H9 (cell line): ENCODE measurements around the gene CDK6. TPM values are rescaled to one million over a fixed set of nuclear protein-coding genes. Genes with fewer than 3 reads are reported as not detected.
A peak's percentile ranks its signal among the peaks of the same experiment; 100 is the strongest.

Experiments used
- DNase-seq: peaks from one replicate; pipeline ENCODE4 v3.0.0-alpha.2; 2017
- H2AFZ ChIP-seq: one replicate; pipeline ENCODE4 v1.6.1; 2013; ENCODE audit warnings: mild to moderate bottlenecking, low read length, control low read depth, moderate library complexity
- H2AK5ac ChIP-seq: 2 replicates; pipeline ENCODE4 v1.6.1; 2013; ENCODE audit warnings: low read length, control low read depth, mixed read lengths; ENCODE audit not compliant: insufficient read length
- H2BK120ac ChIP-seq: one replicate; pipeline ENCODE4 v1.6.1; 2013; ENCODE audit warnings: low read depth, mild to moderate bottlenecking, low read length, control low read depth, inconsistent platforms; ENCODE audit not compliant: poor library complexity, severe bottlenecking
- H2BK12ac ChIP-seq: 2 replicates; pipeline ENCODE4 v1.6.1; 2013; ENCODE audit warnings: low read length, control low read depth, mixed read lengths, low read depth; ENCODE audit not compliant: insufficient read length
- H2BK15ac ChIP-seq: 2 replicates; pipeline ENCODE4 v1.6.1; 2013; ENCODE audit warnings: low read depth, low read length, control low read depth
- H2BK20ac ChIP-seq: one replicate; pipeline ENCODE4 v1.6.1; 2013; ENCODE audit warnings: low read depth, mild to moderate bottlenecking, low read length, control low read depth, inconsistent platforms; ENCODE audit not compliant: poor library complexity, severe bottlenecking
- H2BK5ac ChIP-seq: 2 replicates; pipeline ENCODE4 v1.6.1; 2013; ENCODE audit warnings: low read length, control low read depth, mixed read lengths; ENCODE audit not compliant: insufficient read length
- H3K14ac ChIP-seq: 2 replicates; pipeline ENCODE4 v1.6.1; 2013; ENCODE audit warnings: low read length, control low read depth; ENCODE audit not compliant: insufficient read depth
- H3K18ac ChIP-seq: 2 replicates; pipeline ENCODE4 v1.6.1; 2013; ENCODE audit warnings: low read depth, mild to moderate bottlenecking, mixed read lengths, low read length, control low read depth; ENCODE audit not compliant: insufficient read length
- H3K23ac ChIP-seq: 2 replicates; pipeline ENCODE4 v1.6.1; 2013; ENCODE audit warnings: low read length, control low read depth, mixed read lengths, low read depth; ENCODE audit not compliant: insufficient read length
- H3K23me2 ChIP-seq: 2 replicates; pipeline ENCODE4 v1.6.1; 2013; ENCODE audit warnings: low read depth, mild to moderate bottlenecking, mixed read lengths, low read length, control low read depth; ENCODE audit not compliant: insufficient read length, poor library complexity, severe bottlenecking
- H3K27ac ChIP-seq: 2 replicates; pipeline ENCODE4 v1.5.1; 2013; ENCODE audit warnings: low read length, control low read depth, mixed read lengths, low read depth; ENCODE audit not compliant: insufficient read length
- H3K27me3 ChIP-seq: 2 replicates; pipeline ENCODE4 v1.6.1; 2013; ENCODE audit warnings: low read length, control low read depth, inconsistent platforms; ENCODE audit not compliant: insufficient read depth
- H3K4ac ChIP-seq: 2 replicates; pipeline ENCODE4 v1.6.1; 2013; ENCODE audit warnings: low read depth, mild to moderate bottlenecking, control low read depth, inconsistent platforms, low read length, moderate library complexity
- H3K4me1 ChIP-seq: 2 replicates; pipeline ENCODE4 v1.6.1; 2013; ENCODE audit warnings: low read length, control low read depth, inconsistent platforms; ENCODE audit not compliant: insufficient read depth
- H3K4me2 ChIP-seq: 2 replicates; pipeline ENCODE4 v1.6.1; 2013; ENCODE audit warnings: low read length, control low read depth, mixed read lengths; ENCODE audit not compliant: insufficient read length, insufficient read depth
- H3K56ac ChIP-seq: 2 replicates; pipeline ENCODE4 v1.6.1; 2013; ENCODE audit warnings: low read depth, mild to moderate bottlenecking, mixed read lengths, low read length, control low read depth; ENCODE audit not compliant: insufficient read length
- H3K79me1 ChIP-seq: 2 replicates; pipeline ENCODE4 v1.6.1; 2013; ENCODE audit warnings: low read depth, mild to moderate bottlenecking, moderate library complexity, low read length, control low read depth, inconsistent platforms; ENCODE audit not compliant: insufficient read depth, poor library complexity, severe bottlenecking
- H3K79me2 ChIP-seq: 2 replicates; pipeline ENCODE4 v1.6.1; 2013; ENCODE audit warnings: low read length, control low read depth, inconsistent platforms; ENCODE audit not compliant: insufficient read depth
- H3K9ac ChIP-seq: 2 replicates; pipeline ENCODE4 v1.6.1; 2013; ENCODE audit warnings: low read length, control low read depth, mixed read lengths; ENCODE audit not compliant: insufficient read length; ENCODE audit errors: extremely low read depth
- H3K9me3 ChIP-seq: one replicate; pipeline ENCODE4 v1.6.1; 2013; ENCODE audit warnings: low read depth, low read length, inconsistent platforms; ENCODE audit not compliant: control insufficient read depth
- H3T11ph ChIP-seq: one replicate; pipeline ENCODE4 v1.6.1; 2013; ENCODE audit warnings: mild to moderate bottlenecking, low read length, control low read depth, inconsistent platforms
- H4K20me1 ChIP-seq: one replicate; pipeline ENCODE4 v1.6.1; 2013; ENCODE audit not compliant: control insufficient read depth, insufficient read length, insufficient read depth
- H4K5ac ChIP-seq: 2 replicates; pipeline ENCODE4 v1.6.1; 2013; ENCODE audit warnings: low read depth, mild to moderate bottlenecking, mixed read lengths, low read length, control low read depth; ENCODE audit not compliant: insufficient read length
- H4K8ac ChIP-seq: replicated peaks from 2 replicates; pipeline ENCODE4 v1.6.1; 2013; ENCODE audit warnings: low read length, control low read depth, mixed read lengths, low read depth; ENCODE audit not compliant: insufficient read length
- H4K91ac ChIP-seq: 2 replicates; pipeline ENCODE4 v1.6.1; 2013; ENCODE audit warnings: low read depth, mild to moderate bottlenecking, moderate library complexity, mixed read lengths, low read length, control low read depth; ENCODE audit not compliant: insufficient read length
- H3K27ac Mint-ChIP-seq, 3 experiments: 2 replicates in 2 of 3; 3 replicates in 1 of 3; pipeline ENCODE4 v1.8.0; 2020 to 2021; ENCODE audit warnings: mixed read lengths in 3 of 3, mild to moderate bottlenecking in 1 of 3, moderate library complexity in 1 of 3
- H3K27me3 Mint-ChIP-seq: 2 replicates; pipeline ENCODE4 v1.8.0; 2021; ENCODE audit warnings: low read depth, mild to moderate bottlenecking, moderate library complexity, mixed read lengths
- H3K36me3 Mint-ChIP-seq, 3 experiments: 2 replicates in 2 of 3; 3 replicates in 1 of 3; pipeline ENCODE4 v1.8.0; 2020 to 2021; ENCODE audit warnings: low read depth in 3 of 3, mixed read lengths in 3 of 3; ENCODE audit not compliant: insufficient read depth in 1 of 3
- H3K4me1 Mint-ChIP-seq, 2 experiments: 2 replicates each; pipeline ENCODE4 v1.8.0; 2020; ENCODE audit warnings: mixed read lengths in 2 of 2
- H3K4me3 Mint-ChIP-seq, 2 experiments: 2 replicates in 1 of 2; 3 replicates in 1 of 2; pipeline ENCODE4 v1.8.0; 2020 to 2021; ENCODE audit warnings: mild to moderate bottlenecking in 2 of 2, mixed read lengths in 2 of 2, moderate library complexity in 1 of 2
- H3K9me3 Mint-ChIP-seq, 2 experiments: 2 replicates in 1 of 2; 3 replicates in 1 of 2; pipeline ENCODE4 v1.8.0; 2020; ENCODE audit warnings: mild to moderate bottlenecking in 2 of 2, mixed read lengths in 2 of 2, moderate library complexity in 1 of 2
- CTCF ChIP-seq: fragments of 200-600 bp; sonication (generic); conservative IDR thresholded peaks from 3 replicates; pipeline ENCODE4 v1.8.0; 2021; ENCODE audit warnings: antibody characterized with exemption, mild to moderate bottlenecking
- WGBS: extraction: QIAGEN DNeasy Blood & Tissue Kit; methylation state at CpG from one replicate; pipeline ENCODE4 v1.1.7; 2013; ENCODE audit warnings: missing lambda C conversion rate, low lambda C conversion rate, mixed read lengths; ENCODE audit not compliant: insufficient read length; ENCODE audit errors: extremely low coverage; 5-methylcytosine and 5-hydroxymethylcytosine counted together
- total RNA-seq: library from RNA; stranded (reverse); gene quantifications from 2 replicates; pipeline ENCODE4 v1.2.1, GENCODE V29; 2021

CDK6 gene
- total RNA-seq, 1 experiment from 2014 or later, result 30.0 TPM

GRCh38 chr7:92813390-92814024 lies 22.9 kb downstream of the CDK6 start:
- peaks cover 10 to 25% (median 13%) of the 10 kb centered on the region in 3 experiments; a peak in 6 of 7 replicates for H3K36me3 Mint-ChIP-seq
- no peak overlapping the region for H3K56ac ChIP-seq
- no peaks in the 10 kb centered on the region for H3K79me2 ChIP-seq
- no peaks in the 10 kb centered on the region for H3K27me3 Mint-ChIP-seq
- H2AFZ ChIP-seq, result no peak overlapping the region
- TF ChIP-seq CTCF, result no peak
- no peaks in the 10 kb centered on the region for H3K23me2 ChIP-seq
- H2BK5ac ChIP-seq, result no peak overlapping the region
- H2BK20ac ChIP-seq, result no peak overlapping the region
- no peak overlapping the region for H4K8ac ChIP-seq
- H2AK5ac ChIP-seq, result no peak overlapping the region
- H2BK12ac ChIP-seq, result no peak overlapping the region
- H3T11ph ChIP-seq, result no peak overlapping the region
- H3K9me3 ChIP-seq, result no peaks in the 10 kb centered on the region
- H3K9me3 Mint-ChIP-seq, result peaks cover 16 to 18% of the 10 kb centered on the region in 2 experiments; a peak in 4 of 5 replicates
- H3K4me2 ChIP-seq, result no peak overlapping the region
- H3K14ac ChIP-seq, result no peak overlapping the region
- H3K4me1 Mint-ChIP-seq, result peaks cover 34% of the 10 kb centered on the region in 2 experiments
- H3K4me1 ChIP-seq, result peaks cover 14% of the 10 kb centered on the region; the same call in 1 of the 2 replicates
- H3K4ac ChIP-seq, result no peak overlapping the region
- no CpG with 5 or more reads among the region's 4 CpGs for WGBS
- no peak overlapping the region for H3K9ac ChIP-seq
- no peak overlapping the region for H3K18ac ChIP-seq
- no peaks in the 10 kb centered on the region for H3K79me1 ChIP-seq
- no peak overlapping the region for H4K91ac ChIP-seq
- no peak overlapping the region for H2BK15ac ChIP-seq
- H3K4me3 Mint-ChIP-seq, result no peak overlapping the region
- H3K23ac ChIP-seq, result no peak overlapping the region
- no peak overlapping the region for H4K5ac ChIP-seq
- no peaks in the 10 kb centered on the region for H3K27me3 ChIP-seq
- H3K27ac Mint-ChIP-seq, result peak overlapping the region; percentile 9 to 77 (median 16); a peak in 3 of 7 replicates
- peak overlapping the region; percentile 36 for H2BK120ac ChIP-seq
- no peak overlapping the region for H3K27ac ChIP-seq
- DNase-seq, result no peak
- no peaks in the 10 kb centered on the region for H4K20me1 ChIP-seq
